GM12892 (cell line): ENCODE data around the gene PLK1.

Experiments
- POLR2A ChIP-seq: IDR thresholded peaks from 2 replicates; pipeline ENCODE4 v1.6.1; 2011; ENCODE audit warnings: low read depth, low read length, control low read depth
- POLR2AphosphoS5 ChIP-seq: IDR thresholded peaks from 2 replicates; pipeline ENCODE4 v1.6.1; 2011; ENCODE audit warnings: low read depth, low read length, control low read depth
- TAF1 ChIP-seq: IDR thresholded peaks from 2 replicates; pipeline ENCODE4 v1.6.1; 2011; ENCODE audit warnings: low read depth, mild to moderate bottlenecking, control low read depth, low read length, borderline replicate concordance

DNA sequence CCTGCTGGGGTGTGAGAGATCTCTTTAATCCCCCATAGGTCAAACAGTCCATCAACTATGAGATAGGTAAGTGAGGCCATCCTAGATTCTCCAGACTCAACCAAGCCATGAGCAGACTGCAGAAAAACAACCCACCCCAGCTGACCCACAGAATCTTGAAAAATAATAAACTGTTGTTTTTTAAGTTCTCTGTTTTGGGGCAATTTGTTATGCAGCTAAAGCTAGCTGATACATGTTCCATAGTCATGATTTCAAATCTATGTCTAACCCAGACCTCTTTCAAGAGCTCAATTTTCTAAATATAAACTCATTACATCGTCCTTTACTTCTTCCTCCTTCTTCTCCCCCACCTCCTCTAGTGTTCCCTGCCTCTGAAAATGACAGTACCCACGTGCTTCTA, 24.3 kb downstream of the PLK1 start:
- TF ChIP-seq POLR2AphosphoS5: no peak
- no peak for TF ChIP-seq POLR2A
- TF ChIP-seq TAF1: no peak
